HEK293 (cell line): ENCODE measurements around the gene AQP9.

Experiments
- AEBP2 ChIP-seq: fragments of 450-650 bp; formaldehyde crosslinking; IDR thresholded peaks from 2 replicates; pipeline ENCODE4 v1.5.1; 2016; ENCODE audit warnings: missing biosample characterization, missing genetic modification characterization, borderline replicate concordance
- ATF2 ChIP-seq: fragments of 450-650 bp; formaldehyde crosslinking; IDR thresholded peaks from 2 replicates; pipeline ENCODE4 v1.5.1; 2016; ENCODE audit warnings: missing biosample characterization, missing genetic modification characterization, low read depth
- CTCF ChIP-seq: fragments of 450-650 bp; formaldehyde crosslinking; IDR thresholded peaks from 2 replicates; pipeline ENCODE4 v1.5.1; 2016; ENCODE audit warnings: missing biosample characterization, missing genetic modification characterization
- KLF16 ChIP-seq: fragments of 450-650 bp; formaldehyde crosslinking; IDR thresholded peaks from 2 replicates; pipeline ENCODE4 v1.5.1; 2017; ENCODE audit warnings: missing biosample characterization, missing genetic modification characterization
- SP7 ChIP-seq: fragments of 450-650 bp; formaldehyde crosslinking; IDR thresholded peaks from 2 replicates; pipeline ENCODE4 v1.5.1; 2016; ENCODE audit warnings: missing biosample characterization, missing genetic modification characterization
- ZBTB21 ChIP-seq: fragments of 450-650 bp; formaldehyde crosslinking; IDR thresholded peaks from 2 replicates; pipeline ENCODE4 v1.5.1; 2017; ENCODE audit warnings: missing biosample characterization, missing genetic modification characterization
- ZNF155 ChIP-seq: fragments of 450-650 bp; formaldehyde crosslinking; IDR thresholded peaks from 2 replicates; pipeline ENCODE4 v1.5.1; 2016; ENCODE audit warnings: missing biosample characterization, missing genetic modification characterization
- ZNF221 ChIP-seq: fragments of 450-650 bp; formaldehyde crosslinking; IDR thresholded peaks from 2 replicates; pipeline ENCODE4 v1.5.1; 2017; ENCODE audit warnings: missing biosample characterization, missing genetic modification characterization, borderline replicate concordance
- ZNF561 ChIP-seq: fragments of 450-650 bp; IDR thresholded peaks from 2 replicates; pipeline ENCODE4 v1.5.1; 2018; ENCODE audit warnings: missing biosample characterization, missing genetic modification characterization, borderline replicate concordance
- ZNF707 ChIP-seq: fragments of 450-650 bp; formaldehyde crosslinking; IDR thresholded peaks from 2 replicates; pipeline ENCODE4 v1.5.1; 2016; ENCODE audit warnings: missing biosample characterization, missing genetic modification characterization
- ZNF776 ChIP-seq: fragments of 450-650 bp; formaldehyde crosslinking; IDR thresholded peaks from 2 replicates; pipeline ENCODE4 v1.5.0; 2017; ENCODE audit warnings: missing biosample characterization, missing genetic modification characterization, borderline replicate concordance
- ZNF791 ChIP-seq: fragments of 450-650 bp; formaldehyde crosslinking; IDR thresholded peaks from 2 replicates; pipeline ENCODE4 v1.5.1; 2016; ENCODE audit warnings: missing biosample characterization, missing genetic modification characterization

GRCh38 chr15:58178668-58179067 is 40.5 kb downstream of the AQP9 start:
- TF ChIP-seq ZBTB21 (tag by site-specific recombination) (no peak), ZNF707 (no peak), ZNF155 (tag by site-specific recombination) (no peak), ZNF776 (tag by site-specific recombination) (no peak), ATF2 (tag by site-specific recombination) (no peak), KLF16 (no peak), ZNF221 (no peak), ZNF561 (tag by site-specific recombination) (no peak), CTCF (tag by site-specific recombination) (no peak), ZNF791 (tag by site-specific recombination) (no peak), AEBP2 (tag by site-specific recombination) (no peak), SP7 (tag by site-specific recombination) (no peak)
